ENCODE data around the gene RSPRY1. TPM values are rescaled to one million over a fixed set of nuclear protein-coding genes. Genes with fewer than 3 reads are reported as not detected.
A peak's percentile ranks its signal among the peaks of the same experiment; 100 is the strongest.

The RSPRY1 gene
- polyA plus RNA-seq, 1 experiment: 63.8 TPM

DNA sequence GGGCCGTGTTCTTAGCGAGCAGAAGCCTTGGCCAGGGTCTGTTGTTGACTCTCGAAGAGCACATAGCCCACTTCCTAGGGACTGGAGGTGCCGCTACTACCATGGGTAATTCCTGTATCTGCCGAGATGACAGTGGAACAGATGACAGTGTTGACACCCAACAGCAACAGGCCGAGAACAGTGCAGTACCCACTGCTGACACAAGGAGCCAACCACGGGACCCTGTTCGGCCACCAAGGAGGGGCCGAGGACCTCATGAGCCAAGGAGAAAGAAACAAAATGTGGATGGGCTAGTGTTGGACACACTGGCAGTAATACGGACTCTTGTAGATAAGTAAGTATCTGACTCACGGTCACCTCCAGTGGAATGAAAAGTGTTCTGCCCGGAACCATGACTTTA, 18.5 kb downstream of the RSPRY1 start:
- ChIA-PET CTCF (no interaction called here), POLR2A (no interaction called here)
- Histone ChIP-seq H3K4me3 (ENCODE audit: low read depth, low read length) (no peak overlapping the region), H3K9me3 (ENCODE audit: control insufficient read depth, insufficient read depth, low read length) (no peaks in the 10 kb centered on the region), H3K27me3 (ENCODE audit: control insufficient read depth, insufficient read depth, low read length) (no peaks in the 10 kb centered on the region), H3K27ac (ENCODE audit: low read depth, low read length) (no peak overlapping the region)
- no peak for DNase-seq (ENCODE audit: low read depth, low spot score)
- TF ChIP-seq, protein P1, sequence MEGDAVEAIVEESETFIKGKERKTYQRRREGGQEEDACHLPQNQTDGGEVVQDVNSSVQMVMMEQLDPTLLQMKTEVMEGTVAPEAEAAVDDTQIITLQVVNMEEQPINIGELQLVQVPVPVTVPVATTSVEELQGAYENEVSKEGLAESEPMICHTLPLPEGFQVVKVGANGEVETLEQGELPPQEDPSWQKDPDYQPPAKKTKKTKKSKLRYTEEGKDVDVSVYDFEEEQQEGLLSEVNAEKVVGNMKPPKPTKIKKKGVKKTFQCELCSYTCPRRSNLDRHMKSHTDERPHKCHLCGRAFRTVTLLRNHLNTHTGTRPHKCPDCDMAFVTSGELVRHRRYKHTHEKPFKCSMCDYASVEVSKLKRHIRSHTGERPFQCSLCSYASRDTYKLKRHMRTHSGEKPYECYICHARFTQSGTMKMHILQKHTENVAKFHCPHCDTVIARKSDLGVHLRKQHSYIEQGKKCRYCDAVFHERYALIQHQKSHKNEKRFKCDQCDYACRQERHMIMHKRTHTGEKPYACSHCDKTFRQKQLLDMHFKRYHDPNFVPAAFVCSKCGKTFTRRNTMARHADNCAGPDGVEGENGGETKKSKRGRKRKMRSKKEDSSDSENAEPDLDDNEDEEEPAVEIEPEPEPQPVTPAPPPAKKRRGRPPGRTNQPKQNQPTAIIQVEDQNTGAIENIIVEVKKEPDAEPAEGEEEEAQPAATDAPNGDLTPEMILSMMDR (IDR thresholded peaks at IDR 0.05; ENCODE audit: low read depth, low read length): 0 out of 2 replicates have a peak, but pooled peaks have one; percentile 7

DNA sequence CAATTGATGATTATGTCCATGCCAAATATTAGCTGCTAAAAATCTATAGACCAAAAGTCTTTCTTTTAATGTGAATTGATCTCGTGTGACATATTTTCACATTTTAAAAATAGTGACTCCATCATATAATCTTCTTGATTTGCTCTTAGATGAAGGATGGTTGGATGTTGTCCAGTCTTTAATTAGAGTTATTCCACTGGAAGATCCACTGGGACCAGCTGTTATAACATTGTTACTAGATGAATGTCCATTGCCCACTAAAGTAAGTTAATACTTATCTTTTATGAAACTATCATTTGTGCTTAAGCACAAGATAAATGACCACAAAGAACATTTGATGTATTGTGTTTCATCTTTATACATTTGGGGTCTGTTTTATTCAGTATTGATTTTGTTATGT, 22.8 kb downstream of the RSPRY1 start:
- ChIA-PET CTCF (no interaction called here), POLR2A (no interaction called here)
- TF ChIP-seq, protein P1 (IDR thresholded peaks at IDR 0.05; ENCODE audit: low read depth, low read length): no peak
- H3K9me3 ChIP-seq (ENCODE audit: control insufficient read depth, insufficient read depth, low read length): no peaks in the 10 kb centered on the region
- no peaks in the 10 kb centered on the region for H3K27me3 ChIP-seq (ENCODE audit: control insufficient read depth, insufficient read depth, low read length)
- no peak overlapping the region for H3K4me3 ChIP-seq (ENCODE audit: low read depth, low read length)
- no peak for DNase-seq (ENCODE audit: low read depth, low spot score)
- no peak overlapping the region for H3K27ac ChIP-seq (ENCODE audit: low read depth, low read length)

DNA sequence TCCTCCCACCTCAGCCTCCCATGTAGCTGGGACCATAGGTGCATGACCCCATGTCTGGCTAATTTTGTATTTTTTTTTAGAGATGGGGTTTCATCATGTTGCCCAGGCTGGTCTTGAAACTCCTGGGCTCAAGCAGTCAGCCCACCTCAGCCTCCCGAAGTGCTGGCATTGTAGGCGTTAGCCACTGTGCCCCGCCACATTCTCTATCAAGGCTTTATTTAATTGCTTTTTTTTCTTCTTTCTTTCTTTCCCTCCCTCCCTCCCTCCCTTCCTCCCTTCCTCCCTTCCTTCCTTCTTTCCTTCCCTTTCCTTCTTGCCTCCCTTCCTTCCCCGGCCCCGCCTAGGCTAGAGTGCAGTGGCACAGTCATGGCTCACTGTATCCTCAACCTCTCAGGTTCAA, 23.7 kb downstream of the RSPRY1 start:
- Histone ChIP-seq H3K27me3 (ENCODE audit: control insufficient read depth, insufficient read depth, low read length) (no peaks in the 10 kb centered on the region), H3K9me3 (ENCODE audit: control insufficient read depth, insufficient read depth, low read length) (peaks cover 3% of the 10 kb centered on the region; the same call in 1 of the 2 replicates), H3K27ac (ENCODE audit: low read depth, low read length) (no peak overlapping the region), H3K4me3 (ENCODE audit: low read depth, low read length) (no peak overlapping the region)
- TF ChIP-seq, protein P1 (IDR thresholded peaks at IDR 0.05; ENCODE audit: low read depth, low read length): no peak
- ChIA-PET POLR2A (no interaction called here), CTCF (no interaction called here)
- DNase-seq (ENCODE audit: low read depth, low spot score): no peak

DNA sequence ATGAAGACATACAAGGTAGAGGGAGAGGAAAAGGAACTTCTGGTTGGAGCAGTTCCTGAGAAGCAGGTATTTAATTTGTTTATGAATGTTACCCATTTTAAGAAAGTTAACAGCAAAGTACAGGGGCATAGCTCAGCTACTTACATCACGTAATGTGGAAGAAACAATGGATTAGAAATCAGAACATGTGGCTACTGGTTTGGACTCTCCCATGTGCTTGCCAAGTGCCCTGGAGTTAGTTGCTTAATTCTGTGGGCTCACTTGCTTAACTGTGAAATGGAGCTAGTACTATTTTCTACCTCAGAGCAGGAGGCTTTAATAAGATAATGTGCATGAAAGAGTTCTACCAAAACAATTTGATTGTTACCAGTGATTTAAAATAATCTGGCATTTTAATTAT, 27.3 kb downstream of the RSPRY1 start:
- no peak overlapping the region for H3K4me3 ChIP-seq (ENCODE audit: low read depth, low read length)
- TF ChIP-seq, protein P1 (IDR thresholded peaks at IDR 0.05; ENCODE audit: low read depth, low read length): no peak
- H3K27me3 ChIP-seq (ENCODE audit: control insufficient read depth, insufficient read depth, low read length): no peaks in the 10 kb centered on the region
- CTCF ChIA-PET: interaction anchor here (1.6 kb wide), 1 partner anchor 129 kb away, joined by 4 read pairs; no protein-coding TSS in a partner anchor
- POLR2A ChIA-PET: no interaction called here
- no peak overlapping the region for H3K27ac ChIP-seq (ENCODE audit: low read depth, low read length)
- DNase-seq (ENCODE audit: low read depth, low spot score): no peak
- H3K9me3 ChIP-seq (ENCODE audit: control insufficient read depth, insufficient read depth, low read length): peaks cover 13% of the 10 kb centered on the region

DNA sequence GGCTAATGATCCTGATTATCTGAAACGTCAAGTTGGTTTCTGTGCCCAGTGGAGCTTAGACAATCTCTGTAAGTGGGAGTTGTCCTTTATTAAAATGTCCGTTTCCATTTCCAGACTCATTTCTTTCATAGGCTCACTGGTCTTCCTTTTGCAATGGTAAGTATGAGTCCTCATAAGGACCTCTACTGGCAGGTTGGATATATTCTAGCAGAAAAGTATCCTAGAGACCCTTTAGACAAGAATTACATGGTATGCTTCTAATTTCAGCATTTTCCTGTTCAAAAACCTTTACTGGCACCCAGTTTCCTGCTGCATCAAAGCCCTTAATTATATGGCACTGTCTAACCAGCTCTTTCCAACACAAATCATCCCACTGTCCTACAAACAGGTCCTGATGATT, 30.8 kb downstream of the RSPRY1 start:
- POLR2A ChIA-PET: no interaction called here
- no peak for DNase-seq (ENCODE audit: low read depth, low spot score)
- H3K9me3 ChIP-seq (ENCODE audit: control insufficient read depth, insufficient read depth, low read length): peaks cover 13% of the 10 kb centered on the region
- no peak overlapping the region for H3K27ac ChIP-seq (ENCODE audit: low read depth, low read length)
- no peak overlapping the region for H3K4me3 ChIP-seq (ENCODE audit: low read depth, low read length)
- TF ChIP-seq, protein P1 (IDR thresholded peaks at IDR 0.05; ENCODE audit: low read depth, low read length): no peak
- CTCF ChIA-PET: no interaction called here
- no peaks in the 10 kb centered on the region for H3K27me3 ChIP-seq (ENCODE audit: control insufficient read depth, insufficient read depth, low read length)
